Measurements from ENCODE around the gene POLD4. TPM values are rescaled to one million over a fixed set of nuclear protein-coding genes. Genes with fewer than 3 reads are reported as not detected.

POLD4 gene
- total and polyA plus RNA-seq, 4 donors: 18.8 to 246 (median 86.0) TPM

DNA sequence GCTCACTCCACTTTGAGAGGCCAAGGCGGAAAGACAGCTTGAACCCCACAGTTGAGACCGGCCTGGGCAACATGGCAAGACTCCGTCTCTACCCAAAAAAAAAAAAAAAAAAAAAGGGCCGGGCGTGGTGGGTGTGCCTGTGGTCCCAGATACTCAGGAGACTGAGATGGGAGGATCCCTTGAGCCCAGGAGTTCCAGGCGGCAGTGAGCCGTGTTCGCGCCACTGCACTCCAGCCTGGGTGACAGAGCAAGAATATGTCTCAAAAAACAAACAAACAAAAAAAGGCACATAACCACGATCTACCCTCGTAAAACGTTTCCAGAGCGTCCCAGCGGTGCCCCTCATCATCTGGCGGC, 37.6 kb upstream of the POLD4 start:
- Histone ChIP-seq H3K27me3 (ENCODE audit: control insufficient read depth in 4 of 4, insufficient read depth in 4 of 4, low read length in 3 of 4) (no peaks in the 10 kb centered on the region), H3K36me3 (ENCODE audit: control insufficient read depth in 4 of 4, insufficient read depth in 3 of 4, low read depth in 1 of 4, low read length in 3 of 4) (peaks cover 0 to 8% (median 3%) of the 10 kb centered on the region in 4 donors), H3K4me1 (ENCODE audit: control insufficient read depth in 4 of 4, insufficient read depth in 4 of 4, low read length in 3 of 4) (peaks cover 0 to 22% (median 16%) of the 10 kb centered on the region in 4 donors), H3K27ac (ENCODE audit: low read depth in 1 of 2, low read length in 2 of 2) (peak overlapping the region; percentile 57 to 63), H3K9me3 (ENCODE audit: control insufficient read depth in 4 of 4, low read length in 3 of 4) (no peaks in the 10 kb centered on the region), H3K9ac (ENCODE audit: low read depth in 1 of 2, low read length in 2 of 2) (peak overlapping the region; percentile 45 to 59), H3K4me3 (ENCODE audit: low read depth in 1 of 3, low read length in 3 of 3) (peak overlapping the region in 2 of 3 donors; percentile 81 to 94)
- 25% methylated on average over 15 of the region's 15 CpGs for WGBS
- TF ChIP-seq FOXA2 (IDR thresholded peaks at IDR 0.05) (no peak), HNF4A (conservative IDR thresholded peaks at IDR 0.05) (no peak)
- TF ChIP-seq, protein P1, sequence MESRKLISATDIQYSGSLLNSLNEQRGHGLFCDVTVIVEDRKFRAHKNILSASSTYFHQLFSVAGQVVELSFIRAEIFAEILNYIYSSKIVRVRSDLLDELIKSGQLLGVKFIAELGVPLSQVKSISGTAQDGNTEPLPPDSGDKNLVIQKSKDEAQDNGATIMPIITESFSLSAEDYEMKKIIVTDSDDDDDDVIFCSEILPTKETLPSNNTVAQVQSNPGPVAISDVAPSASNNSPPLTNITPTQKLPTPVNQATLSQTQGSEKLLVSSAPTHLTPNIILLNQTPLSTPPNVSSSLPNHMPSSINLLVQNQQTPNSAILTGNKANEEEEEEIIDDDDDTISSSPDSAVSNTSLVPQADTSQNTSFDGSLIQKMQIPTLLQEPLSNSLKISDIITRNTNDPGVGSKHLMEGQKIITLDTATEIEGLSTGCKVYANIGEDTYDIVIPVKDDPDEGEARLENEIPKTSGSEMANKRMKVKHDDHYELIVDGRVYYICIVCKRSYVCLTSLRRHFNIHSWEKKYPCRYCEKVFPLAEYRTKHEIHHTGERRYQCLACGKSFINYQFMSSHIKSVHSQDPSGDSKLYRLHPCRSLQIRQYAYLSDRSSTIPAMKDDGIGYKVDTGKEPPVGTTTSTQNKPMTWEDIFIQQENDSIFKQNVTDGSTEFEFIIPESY (IDR thresholded peaks at IDR 0.05): no peak
- TF ChIP-seq, protein P2, sequence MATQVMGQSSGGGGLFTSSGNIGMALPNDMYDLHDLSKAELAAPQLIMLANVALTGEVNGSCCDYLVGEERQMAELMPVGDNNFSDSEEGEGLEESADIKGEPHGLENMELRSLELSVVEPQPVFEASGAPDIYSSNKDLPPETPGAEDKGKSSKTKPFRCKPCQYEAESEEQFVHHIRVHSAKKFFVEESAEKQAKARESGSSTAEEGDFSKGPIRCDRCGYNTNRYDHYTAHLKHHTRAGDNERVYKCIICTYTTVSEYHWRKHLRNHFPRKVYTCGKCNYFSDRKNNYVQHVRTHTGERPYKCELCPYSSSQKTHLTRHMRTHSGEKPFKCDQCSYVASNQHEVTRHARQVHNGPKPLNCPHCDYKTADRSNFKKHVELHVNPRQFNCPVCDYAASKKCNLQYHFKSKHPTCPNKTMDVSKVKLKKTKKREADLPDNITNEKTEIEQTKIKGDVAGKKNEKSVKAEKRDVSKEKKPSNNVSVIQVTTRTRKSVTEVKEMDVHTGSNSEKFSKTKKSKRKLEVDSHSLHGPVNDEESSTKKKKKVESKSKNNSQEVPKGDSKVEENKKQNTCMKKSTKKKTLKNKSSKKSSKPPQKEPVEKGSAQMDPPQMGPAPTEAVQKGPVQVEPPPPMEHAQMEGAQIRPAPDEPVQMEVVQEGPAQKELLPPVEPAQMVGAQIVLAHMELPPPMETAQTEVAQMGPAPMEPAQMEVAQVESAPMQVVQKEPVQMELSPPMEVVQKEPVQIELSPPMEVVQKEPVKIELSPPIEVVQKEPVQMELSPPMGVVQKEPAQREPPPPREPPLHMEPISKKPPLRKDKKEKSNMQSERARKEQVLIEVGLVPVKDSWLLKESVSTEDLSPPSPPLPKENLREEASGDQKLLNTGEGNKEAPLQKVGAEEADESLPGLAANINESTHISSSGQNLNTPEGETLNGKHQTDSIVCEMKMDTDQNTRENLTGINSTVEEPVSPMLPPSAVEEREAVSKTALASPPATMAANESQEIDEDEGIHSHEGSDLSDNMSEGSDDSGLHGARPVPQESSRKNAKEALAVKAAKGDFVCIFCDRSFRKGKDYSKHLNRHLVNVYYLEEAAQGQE (IDR thresholded peaks at IDR 0.05): no peak
- TF ChIP-seq, protein P3, sequence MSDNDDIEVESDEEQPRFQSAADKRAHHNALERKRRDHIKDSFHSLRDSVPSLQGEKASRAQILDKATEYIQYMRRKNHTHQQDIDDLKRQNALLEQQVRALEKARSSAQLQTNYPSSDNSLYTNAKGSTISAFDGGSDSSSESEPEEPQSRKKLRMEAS (IDR thresholded peaks at IDR 0.05): no peak
- DNase-seq (ENCODE audit: low spot score): no peak

- no peaks in the 10 kb centered on the region for H3K9me3 ChIP-seq (ENCODE audit: control insufficient read depth in 4 of 4, low read length in 3 of 4)
- TF ChIP-seq HNF4A (conservative IDR thresholded peaks at IDR 0.05) (no peak), RAD21 (IDR thresholded peaks at IDR 0.05) (peak; percentile 63 to 71), HNF4G (IDR thresholded peaks at IDR 0.05) (no peak)
- TF ChIP-seq, protein P4, sequence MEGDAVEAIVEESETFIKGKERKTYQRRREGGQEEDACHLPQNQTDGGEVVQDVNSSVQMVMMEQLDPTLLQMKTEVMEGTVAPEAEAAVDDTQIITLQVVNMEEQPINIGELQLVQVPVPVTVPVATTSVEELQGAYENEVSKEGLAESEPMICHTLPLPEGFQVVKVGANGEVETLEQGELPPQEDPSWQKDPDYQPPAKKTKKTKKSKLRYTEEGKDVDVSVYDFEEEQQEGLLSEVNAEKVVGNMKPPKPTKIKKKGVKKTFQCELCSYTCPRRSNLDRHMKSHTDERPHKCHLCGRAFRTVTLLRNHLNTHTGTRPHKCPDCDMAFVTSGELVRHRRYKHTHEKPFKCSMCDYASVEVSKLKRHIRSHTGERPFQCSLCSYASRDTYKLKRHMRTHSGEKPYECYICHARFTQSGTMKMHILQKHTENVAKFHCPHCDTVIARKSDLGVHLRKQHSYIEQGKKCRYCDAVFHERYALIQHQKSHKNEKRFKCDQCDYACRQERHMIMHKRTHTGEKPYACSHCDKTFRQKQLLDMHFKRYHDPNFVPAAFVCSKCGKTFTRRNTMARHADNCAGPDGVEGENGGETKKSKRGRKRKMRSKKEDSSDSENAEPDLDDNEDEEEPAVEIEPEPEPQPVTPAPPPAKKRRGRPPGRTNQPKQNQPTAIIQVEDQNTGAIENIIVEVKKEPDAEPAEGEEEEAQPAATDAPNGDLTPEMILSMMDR (IDR thresholded peaks at IDR 0.05; ENCODE audit: low read depth, low read length, missing input control): peak; percentile 42
- 56% methylated on average over 6 of the region's 6 CpGs for WGBS
- DNase-seq (ENCODE audit: low spot score): peak; percentile 76
- peaks cover 0 to 1% (median 0%) of the 10 kb centered on the region in 4 donors for H3K36me3 ChIP-seq (ENCODE audit: control insufficient read depth in 4 of 4, insufficient read depth in 3 of 4, low read depth in 1 of 4, low read length in 3 of 4)
- H3K4me1 ChIP-seq (ENCODE audit: control insufficient read depth in 4 of 4, insufficient read depth in 4 of 4, low read length in 3 of 4): peaks cover 0 to 22% (median 16%) of the 10 kb centered on the region in 4 donors
- no peak overlapping the region for H3K4me3 ChIP-seq (ENCODE audit: low read depth in 1 of 3, low read length in 3 of 3)
- no peaks in the 10 kb centered on the region for H3K27me3 ChIP-seq (ENCODE audit: control insufficient read depth in 4 of 4, insufficient read depth in 4 of 4, low read length in 3 of 4)
- H3K27ac ChIP-seq (ENCODE audit: low read depth in 1 of 2, low read length in 2 of 2): no peak overlapping the region
- H3K9ac ChIP-seq (ENCODE audit: low read depth in 1 of 2, low read length in 2 of 2): no peak overlapping the region
These were observed 36.1 kb upstream of the POLD4 start for GRCh38 chr11:67389477-67389876.

GRCh38 chr11:67387518-67387917, 34.2 kb upstream of the POLD4 start:
- Histone ChIP-seq H3K36me3 (ENCODE audit: control insufficient read depth in 4 of 4, insufficient read depth in 3 of 4, low read depth in 1 of 4, low read length in 3 of 4) (no peaks in the 10 kb centered on the region), H3K9ac (ENCODE audit: low read depth in 1 of 2, low read length in 2 of 2) (no peak overlapping the region), H3K27ac (ENCODE audit: low read depth in 1 of 2, low read length in 2 of 2) (no peak overlapping the region), H3K4me3 (ENCODE audit: low read depth in 1 of 3, low read length in 3 of 3) (no peak overlapping the region), H3K4me1 (ENCODE audit: control insufficient read depth in 4 of 4, insufficient read depth in 4 of 4, low read length in 3 of 4) (peaks cover 0 to 14% (median 12%) of the 10 kb centered on the region in 4 donors), H3K27me3 (ENCODE audit: control insufficient read depth in 4 of 4, insufficient read depth in 4 of 4, low read length in 3 of 4) (no peaks in the 10 kb centered on the region), H3K9me3 (ENCODE audit: control insufficient read depth in 4 of 4, low read length in 3 of 4) (no peaks in the 10 kb centered on the region)
- 64% methylated on average over 6 of the region's 6 CpGs for WGBS
- no peak for DNase-seq (ENCODE audit: low spot score)
- TF ChIP-seq EGR1 (IDR thresholded peaks at IDR 0.05; ENCODE audit: low read depth in 2 of 2): no peak
- TF ChIP-seq, protein P3 (IDR thresholded peaks at IDR 0.05): no peak
- no peak for TF ChIP-seq GABPA (IDR thresholded peaks at IDR 0.05 in 1 of 2, conservative IDR thresholded peaks at IDR 0.05 in 1 of 2)
- TF ChIP-seq, protein P1 (IDR thresholded peaks at IDR 0.05): no peak
- no peak for TF ChIP-seq SP1 (IDR thresholded peaks at IDR 0.05)
- TF ChIP-seq JUND (IDR thresholded peaks at IDR 0.05): no peak
- TF ChIP-seq FOXA2 (IDR thresholded peaks at IDR 0.05): no peak
- no peak for TF ChIP-seq ATF3 (IDR thresholded peaks at IDR 0.05)
- TF ChIP-seq, protein P4 (IDR thresholded peaks at IDR 0.05; ENCODE audit: low read depth, low read length, missing input control): no peak
- no peak for TF ChIP-seq TAF1 (conservative IDR thresholded peaks at IDR 0.05)
